ENCODE results near the gene DNAJC1. TPM values are rescaled to one million over a fixed set of nuclear protein-coding genes. Genes with fewer than 3 reads are reported as not detected.
"Not testable (repeated sequence)": the region's sequence is repeated elsewhere in the genome, so short reads cannot be mapped to it uniquely, and the experiment has no call there.

DNAJC1 gene
- total RNA-seq, 1 donor from 2014 or later, result 24.2 TPM

- intact Hi-C loops (cut with micrococcal nuclease), result no loop called here
Observed at GRCh38 chr10:21919906-21920305, 83.6 kb downstream of the DNAJC1 start.

- intact Hi-C loops (cut with micrococcal nuclease), result no loop called here
Observed at GRCh38 chr10:21919117-21919516, 84.4 kb downstream of the DNAJC1 start.

GRCh38 chr10:21912625-21913024 lies 90.9 kb downstream of the DNAJC1 start:
- intact Hi-C loops (cut with micrococcal nuclease), result no loop called here

GRCh38 chr10:21910798-21911197 lies 92.7 kb downstream of the DNAJC1 start:
- intact Hi-C loops (cut with micrococcal nuclease), result no loop called here

GRCh38 chr10:21907436-21907835 lies 96.1 kb downstream of the DNAJC1 start:
- intact Hi-C loops (cut with micrococcal nuclease), result no loop called here

GRCh38 chr10:21904930-21905329 lies 98.6 kb downstream of the DNAJC1 start:
- intact Hi-C loops (cut with micrococcal nuclease), result no loop called here

GRCh38 chr10:21899736-21900135 lies 103.8 kb downstream of the DNAJC1 start:
- intact Hi-C loops (cut with micrococcal nuclease), result no loop called here

- intact Hi-C loops (cut with micrococcal nuclease), result no loop called here
Observed at GRCh38 chr10:21895932-21896331, 107.6 kb downstream of the DNAJC1 start.

GRCh38 chr10:21894648-21895342 lies 108.7 kb downstream of the DNAJC1 start:
- intact Hi-C loops (cut with micrococcal nuclease), result no loop called here

- intact Hi-C loops (cut with micrococcal nuclease), result no loop called here
Observed at GRCh38 chr10:21891439-21891838, 112.1 kb downstream of the DNAJC1 start.

GRCh38 chr10:21889477-21890275 lies 113.9 kb downstream of the DNAJC1 start:
- intact Hi-C loops (cut with micrococcal nuclease), result no loop called here

GRCh38 chr10:21888959-21889358 lies 114.6 kb downstream of the DNAJC1 start:
- intact Hi-C loops (cut with micrococcal nuclease), result no loop called here

GRCh38 chr10:21885940-21886339 lies 117.6 kb downstream of the DNAJC1 start:
- intact Hi-C loops (cut with micrococcal nuclease), result no loop called here

GRCh38 chr10:21873198-21873597 lies 130.3 kb downstream of the DNAJC1 start:
- intact Hi-C loops (cut with micrococcal nuclease), result no loop called here

- intact Hi-C loops (cut with micrococcal nuclease), result not testable (repeated sequence)
Observed at GRCh38 chr10:21872771-21873170, 130.8 kb downstream of the DNAJC1 start.

GRCh38 chr10:21870849-21871248 lies 132.7 kb downstream of the DNAJC1 start:
- intact Hi-C loops (cut with micrococcal nuclease), result no loop called here

GRCh38 chr10:21869087-21869486 lies 134.4 kb downstream of the DNAJC1 start:
- intact Hi-C loops (cut with micrococcal nuclease), result not testable (repeated sequence)

- intact Hi-C loops (cut with micrococcal nuclease), result no loop called here
Observed at GRCh38 chr10:21860718-21861117, 142.8 kb downstream of the DNAJC1 start.

- intact Hi-C loops (cut with micrococcal nuclease), result no loop called here
Observed at GRCh38 chr10:21858455-21858854, 145.1 kb downstream of the DNAJC1 start.

- intact Hi-C loops (cut with micrococcal nuclease), result no loop called here
Observed at GRCh38 chr10:21849607-21850006, 153.9 kb downstream of the DNAJC1 start.

- intact Hi-C loops (cut with micrococcal nuclease), result no loop called here
Observed at GRCh38 chr10:21843645-21844044, 159.9 kb downstream of the DNAJC1 start.

- intact Hi-C loops (cut with micrococcal nuclease), result not testable (repeated sequence)
Observed at GRCh38 chr10:21841273-21841672, 162.3 kb downstream of the DNAJC1 start.

GRCh38 chr10:21837487-21837886 lies 166.0 kb downstream of the DNAJC1 start:
- intact Hi-C loops (cut with micrococcal nuclease), result not testable (repeated sequence)

Data from T-helper 1 cell treated with Interleukin-12 subunit alpha and Interleukin-12 subunit beta and Interleukin-4 antibody, amounts not matched to agents 30 ng/mL and 1 ng/mL, for 36 hours (primary cell).